Right lobe of liver (tissue), 6 donors: ENCODE results near the gene SLC5A11. TPM values are rescaled to one million over a fixed set of nuclear protein-coding genes. Genes with fewer than 3 reads are reported as not detected.

Experiments
- ATAC-seq, 4 donors: fragments of 200-7000 bp; cut with Tn5 transposase; one replicate each; pipeline ENCODE4 v1.9.1; 2020; ENCODE audit warnings: mild to moderate bottlenecking in 4 of 4, moderate library complexity in 4 of 4
- DNase-seq, 3 donors: peaks; one replicate each; pipeline ENCODE4 v3.0.0-alpha.2; 2020
- H3K27ac ChIP-seq, 3 donors: fragments of 200-600 bp; one replicate each; pipeline ENCODE4 v1.8.0; 2022
- H3K27me3 ChIP-seq, 2 donors: fragments of 200-600 bp; one replicate each; pipeline ENCODE4 v1.8.0; 2022
- H3K36me3 ChIP-seq, 4 donors: fragments of 200-600 bp; sonication (generic) in 1 of 4; one replicate each; pipeline versions ENCODE4 v1.5.1 to v1.8.0; 2017 to 2022; ENCODE audit warnings: control low read depth in 1 of 4
- H3K4me1 ChIP-seq, 4 donors: fragments of 200-600 bp; sonication (generic) in 1 of 4; one replicate each; pipeline versions ENCODE4 v1.5.1 to v1.8.0; 2017 to 2022; ENCODE audit warnings: control low read depth in 1 of 4
- H3K4me3 ChIP-seq, 3 donors: fragments of 200-600 bp; one replicate each; pipeline ENCODE4 v1.8.0; 2022
- H3K9me3 ChIP-seq, 4 donors: fragments of 200-600 bp; sonication (generic) in 1 of 4; one replicate each; pipeline versions ENCODE4 v1.5.1 to v1.8.0; 2017 to 2022; ENCODE audit warnings: control low read depth in 1 of 4
- CTCF ChIP-seq, 4 donors: fragments of 200-600 bp in 3 of 4; fragments of 450-650 bp in 1 of 4; IDR thresholded peaks; one replicate each; pipeline versions ENCODE4 v1.5.1 to v1.8.0; 2016 to 2022; ENCODE audit warnings: antibody characterized with exemption in 4 of 4, mild to moderate bottlenecking in 2 of 4
- POLR2A ChIP-seq: fragments of 450-650 bp; IDR thresholded peaks from one replicate; pipeline ENCODE4 v1.6.1; 2017; ENCODE audit warnings: antibody characterized with exemption, mild to moderate bottlenecking
- WGBS: methylation state at CpG from one replicate; pipeline ENCODE4 v1.1.6; 2018; ENCODE audit warnings: low coverage, low lambda C conversion rate; ENCODE audit not compliant: insufficient coverage; ENCODE audit errors: missing lambda C conversion rate; 5-methylcytosine and 5-hydroxymethylcytosine counted together
- intact Hi-C, 2 donors: fragments of 100-400 bp; cut with DNase I; formaldehyde crosslinking; loops; one replicate each; pipeline versions ENCODE4 v1.11.2 to v1.14.1; 2022
- total RNA-seq, 6 experiments: library from RNA; depleted of rRNA in 2 of 6; stranded (reverse); fragments of >200 nt in 2 of 6; fragmentation: NEBNext Ultra II Directional in 3 of 6; extraction: Animal tissue kit (Norgen Biotek cat#: 25700) in 3 of 6; gene quantifications; one replicate each; pipeline versions ENCODE4 v1.1.0 to v1.2.4, GENCODE V29; 2016 to 2023
- donor health status: DM: no; HTN: yes; CAD: no.
- donor health status: DM: no; HTN: no; CAD: no.
- donor health status: DM: no; HTN: no; CAD: no.
- donor health status: DM: no; HTN: yes; CAD: no.
- donor health status: DM: no; HTN: yes; CAD: no.

Gene SLC5A11
- total RNA-seq, 6 experiments from 2014 or later: 0.43 to 1.6 (median 1.2) TPM

- Histone ChIP-seq H3K27ac (no peak overlapping the region), H3K9me3 (no peaks in the 10 kb centered on the region), H3K4me3 (no peak overlapping the region), H3K27me3 (no peaks in the 10 kb centered on the region), H3K36me3 (peaks cover 0 to 11% (median 8%) of the 10 kb centered on the region in 4 donors), H3K4me1 (no peaks in the 10 kb centered on the region)
- no CpG with 5 or more reads among the region's 5 CpGs for WGBS
- TF ChIP-seq POLR2A (no peak), CTCF (IDR thresholded peaks at IDR 0.05) (no peak)
- DNase-seq (no peak), ATAC-seq (no peak)
- intact Hi-C loops: no loop called here
Observed at GRCh38 chr16:24917891-24918290, 72.1 kb downstream of the SLC5A11 start.

GRCh38 chr16:24918641-24919040 lies 72.9 kb downstream of the SLC5A11 start:
- Histone ChIP-seq H3K4me1 (no peaks in the 10 kb centered on the region), H3K9me3 (no peaks in the 10 kb centered on the region), H3K4me3 (no peak overlapping the region), H3K27ac (no peak overlapping the region), H3K36me3 (peaks cover 0 to 11% (median 8%) of the 10 kb centered on the region in 4 donors), H3K27me3 (no peaks in the 10 kb centered on the region)
- WGBS: 90% methylated on average over 8 of the region's 10 CpGs
- ATAC-seq (no peak), DNase-seq (no peak)
- intact Hi-C loops: no loop called here
- TF ChIP-seq CTCF (IDR thresholded peaks at IDR 0.05) (no peak), POLR2A (no peak)

- H3K4me1 ChIP-seq: no peaks in the 10 kb centered on the region
- H3K9me3 ChIP-seq: no peaks in the 10 kb centered on the region
- H3K4me3 ChIP-seq: no peak overlapping the region
- 94% methylated on average over 8 of the region's 8 CpGs for WGBS
- intact Hi-C loops: no loop called here
- H3K27ac ChIP-seq: no peak overlapping the region
- H3K36me3 ChIP-seq: peaks cover 0 to 14% (median 8%) of the 10 kb centered on the region in 4 donors
- ATAC-seq (no peak), DNase-seq (no peak)
- no peaks in the 10 kb centered on the region for H3K27me3 ChIP-seq
- TF ChIP-seq CTCF (IDR thresholded peaks at IDR 0.05) (no peak), POLR2A (no peak)
Observed at GRCh38 chr16:24919536-24919935, 73.8 kb downstream of the SLC5A11 start.

GRCh38 chr16:24920568-24920967 lies 74.8 kb downstream of the SLC5A11 start:
- no peak overlapping the region for H3K4me3 ChIP-seq
- no peaks in the 10 kb centered on the region for H3K27me3 ChIP-seq
- peaks cover 0 to 8% (median 0%) of the 10 kb centered on the region in 4 donors for H3K4me1 ChIP-seq
- H3K36me3 ChIP-seq: peaks cover 0 to 14% (median 8%) of the 10 kb centered on the region in 4 donors
- intact Hi-C loops: no loop called here
- no peaks in the 10 kb centered on the region for H3K9me3 ChIP-seq
- WGBS: 100% methylated on average over 1 of the region's 3 CpGs
- ATAC-seq: no peak
- no peak for DNase-seq
- H3K27ac ChIP-seq: no peak overlapping the region
- no peak for TF ChIP-seq POLR2A
- TF ChIP-seq CTCF (IDR thresholded peaks at IDR 0.05): no peak

GRCh38 chr16:24921229-24921628 lies 75.5 kb downstream of the SLC5A11 start:
- H3K36me3 ChIP-seq: peaks cover 0 to 14% (median 8%) of the 10 kb centered on the region in 4 donors
- H3K4me3 ChIP-seq: no peak overlapping the region
- no peaks in the 10 kb centered on the region for H3K27me3 ChIP-seq
- ATAC-seq (no peak), DNase-seq (no peak)
- H3K9me3 ChIP-seq: no peaks in the 10 kb centered on the region
- TF ChIP-seq CTCF (IDR thresholded peaks at IDR 0.05): no peak
- no peak for TF ChIP-seq POLR2A
- H3K27ac ChIP-seq: no peak overlapping the region
- H3K4me1 ChIP-seq: peaks cover 0 to 10% (median 0%) of the 10 kb centered on the region in 4 donors
- 88% methylated on average over 6 of the region's 8 CpGs for WGBS
- intact Hi-C loops: no loop called here
